ENCODE measurements around the gene ATP9B. TPM values are rescaled to one million over a fixed set of nuclear protein-coding genes. Genes with fewer than 3 reads are reported as not detected.

Gene ATP9B, protein sequence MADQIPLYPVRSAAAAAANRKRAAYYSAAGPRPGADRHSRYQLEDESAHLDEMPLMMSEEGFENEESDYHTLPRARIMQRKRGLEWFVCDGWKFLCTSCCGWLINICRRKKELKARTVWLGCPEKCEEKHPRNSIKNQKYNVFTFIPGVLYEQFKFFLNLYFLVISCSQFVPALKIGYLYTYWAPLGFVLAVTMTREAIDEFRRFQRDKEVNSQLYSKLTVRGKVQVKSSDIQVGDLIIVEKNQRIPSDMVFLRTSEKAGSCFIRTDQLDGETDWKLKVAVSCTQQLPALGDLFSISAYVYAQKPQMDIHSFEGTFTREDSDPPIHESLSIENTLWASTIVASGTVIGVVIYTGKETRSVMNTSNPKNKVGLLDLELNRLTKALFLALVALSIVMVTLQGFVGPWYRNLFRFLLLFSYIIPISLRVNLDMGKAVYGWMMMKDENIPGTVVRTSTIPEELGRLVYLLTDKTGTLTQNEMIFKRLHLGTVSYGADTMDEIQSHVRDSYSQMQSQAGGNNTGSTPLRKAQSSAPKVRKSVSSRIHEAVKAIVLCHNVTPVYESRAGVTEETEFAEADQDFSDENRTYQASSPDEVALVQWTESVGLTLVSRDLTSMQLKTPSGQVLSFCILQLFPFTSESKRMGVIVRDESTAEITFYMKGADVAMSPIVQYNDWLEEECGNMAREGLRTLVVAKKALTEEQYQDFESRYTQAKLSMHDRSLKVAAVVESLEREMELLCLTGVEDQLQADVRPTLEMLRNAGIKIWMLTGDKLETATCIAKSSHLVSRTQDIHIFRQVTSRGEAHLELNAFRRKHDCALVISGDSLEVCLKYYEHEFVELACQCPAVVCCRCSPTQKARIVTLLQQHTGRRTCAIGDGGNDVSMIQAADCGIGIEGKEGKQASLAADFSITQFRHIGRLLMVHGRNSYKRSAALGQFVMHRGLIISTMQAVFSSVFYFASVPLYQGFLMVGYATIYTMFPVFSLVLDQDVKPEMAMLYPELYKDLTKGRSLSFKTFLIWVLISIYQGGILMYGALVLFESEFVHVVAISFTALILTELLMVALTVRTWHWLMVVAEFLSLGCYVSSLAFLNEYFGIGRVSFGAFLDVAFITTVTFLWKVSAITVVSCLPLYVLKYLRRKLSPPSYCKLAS
- polyA plus RNA-seq, result 5.4 and 7.0 TPM in 2 replicates

DNA sequence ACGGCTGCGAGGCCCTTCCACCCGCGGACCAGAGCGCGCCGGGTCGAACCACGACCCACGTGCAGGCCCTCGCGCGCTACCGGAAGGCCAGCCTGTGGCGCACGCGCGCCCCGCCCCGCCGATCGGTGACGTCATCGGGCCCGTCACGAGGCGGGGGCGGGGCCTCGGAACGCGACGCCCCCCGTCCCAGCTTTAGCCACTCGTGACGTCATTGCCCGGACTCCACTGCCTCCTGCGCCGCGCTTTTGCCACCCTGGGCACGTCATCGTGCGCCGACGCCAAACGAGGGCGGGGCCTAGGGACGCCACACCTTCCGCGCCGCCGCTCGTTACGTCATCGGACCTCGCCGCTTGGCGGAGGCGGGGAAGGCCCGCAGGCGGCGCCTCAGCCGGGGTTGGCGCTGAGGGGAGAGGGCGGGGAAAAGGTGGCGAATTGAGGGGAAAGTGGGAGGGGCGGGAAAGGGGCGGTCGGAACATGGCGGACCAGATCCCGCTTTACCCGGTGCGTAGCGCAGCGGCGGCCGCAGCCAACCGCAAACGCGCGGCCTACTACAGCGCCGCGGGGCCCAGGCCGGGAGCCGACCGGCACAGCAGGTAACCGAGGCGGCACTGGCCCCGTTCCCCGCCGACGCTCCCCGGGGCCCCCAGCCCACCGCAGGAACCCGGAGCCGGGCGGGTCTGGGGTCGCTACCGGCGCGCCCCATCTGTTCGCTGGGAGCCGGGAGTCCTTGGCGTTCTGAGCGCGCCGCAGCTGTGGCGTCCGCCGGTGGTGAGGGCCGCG lies at the start of gene ATP9B:
TSS of gene ATP9B (plus strand) at position 458 of the 780 bp plus-strand sequence. CDS start at position 475, 17 bp downstream.

DNA sequence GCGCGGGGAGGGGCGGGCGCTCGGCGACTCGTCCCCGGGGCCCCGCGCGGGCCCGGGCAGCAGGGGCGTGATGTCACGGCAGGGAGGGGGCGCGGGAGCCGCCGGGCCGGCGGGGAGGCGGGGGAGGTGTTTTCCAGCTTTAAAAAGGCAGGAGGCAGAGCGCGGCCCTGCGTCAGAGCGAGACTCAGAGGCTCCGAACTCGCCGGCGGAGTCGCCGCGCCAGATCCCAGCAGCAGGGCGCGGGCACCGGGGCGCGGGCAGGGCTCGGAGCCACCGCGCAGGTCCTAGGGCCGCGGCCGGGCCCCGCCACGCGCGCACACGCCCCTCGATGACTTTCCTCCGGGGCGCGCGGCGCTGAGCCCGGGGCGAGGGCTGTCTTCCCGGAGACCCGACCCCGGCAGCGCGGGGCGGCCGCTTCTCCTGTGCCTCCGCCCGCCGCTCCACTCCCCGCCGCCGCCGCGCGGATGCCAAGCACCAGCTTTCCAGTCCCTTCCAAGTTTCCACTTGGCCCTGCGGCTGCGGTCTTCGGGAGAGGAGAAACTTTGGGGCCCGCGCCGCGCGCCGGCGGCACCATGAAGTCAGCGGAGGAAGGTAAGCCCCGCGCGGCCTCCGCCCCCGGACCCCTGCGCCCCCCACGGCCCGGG lies 326.7 kb downstream of the ATP9B start, which contains the start of gene NFATC1:
TSS of gene NFATC1 (plus strand) at position 170 of the 644 bp plus-strand sequence. CDS start at position 465, 295 bp downstream.

Other genes with a start within 250 kb of the ATP9B start
- gene SALL3, start 89.6 kb upstream of the ATP9B start, polyA plus RNA-seq, result 0.31 TPM in 1 of 2 replicates, not detected in the other